Measurements from ENCODE around the gene BCAP31. TPM values are rescaled to one million over a fixed set of nuclear protein-coding genes. Genes with fewer than 3 reads are reported as not detected.

Gene BCAP31
- total RNA-seq, 2 experiments from 2014 or later, result 42.1 to 43.1 TPM

- Mint-ChIP-seq H3K27me3 (no peaks in the 10 kb centered on the region), H3K9me3 (no peaks in the 10 kb centered on the region), H3K27ac (no peak overlapping the region), H3K4me1 (ENCODE audit: low read depth) (peaks cover 29% of the 10 kb centered on the region), H3K36me3 (ENCODE audit: low read depth) (peaks cover 16% of the 10 kb centered on the region), H3K4me3 (peak overlapping the region; percentile 70)
- intact Hi-C loops (cut with DNase I, micrococcal nuclease), result loop anchor here in 1 of 2 experiments (5.0 kb wide), 1 partner anchor 66 kb away; the partner anchor contains the start of genes IDH3G and SSR4
- peaks cover 53% of the 10 kb centered on the region for H3K4me1 ChIP-seq (ENCODE audit: insufficient read depth, low read length)
- CTCF ChIA-PET, result no interaction called here
- peaks cover 4% of the 10 kb centered on the region for H3K36me3 ChIP-seq (ENCODE audit: insufficient read depth, low read length)
- H3K27ac ChIP-seq (ENCODE audit: low read depth in 1 of 2, low read length in 2 of 2), result no peak overlapping the region
- H3K4me3 ChIP-seq (ENCODE audit: low read length), result peak overlapping the region; percentile 44
- no peak for TF ChIP-seq CTCF (IDR thresholded peaks at IDR 0.05)
- no peaks in the 10 kb centered on the region for H3K27me3 ChIP-seq (ENCODE audit: control insufficient read depth in 1 of 2, insufficient read depth in 2 of 2, low read length in 2 of 2)
- POLR2A ChIA-PET, result interaction anchor here (2.0 kb wide), 1 partner anchor 246 kb away, joined by 5 read pairs; the partner anchor contains the start of gene HCFC1
- no peaks in the 10 kb centered on the region for H3K9me3 ChIP-seq (ENCODE audit: control insufficient read depth in 1 of 2, insufficient read depth in 1 of 2, low read length in 2 of 2)
- ATAC-seq (ENCODE audit: poor library complexity) (no peak), DNase-seq (peak in 2 of 14 experiments; percentile 4 to 41)
These were observed 1.7 kb upstream of the BCAP31 start for GRCh38 chrX:153725832-153726285.

- peak in 4 of 14 experiments; percentile 19 to 61 (median 34) for DNase-seq
- H3K27me3 Mint-ChIP-seq, result no peaks in the 10 kb centered on the region
- intact Hi-C loops (cut with DNase I, micrococcal nuclease), result loop anchor here in 1 of 2 experiments (5.0 kb wide), 1 partner anchor 67 kb away; the partner anchor contains the start of genes IDH3G and SSR4
- ChIA-PET CTCF (no interaction called here), POLR2A (no interaction called here)
- ATAC-seq (ENCODE audit: poor library complexity), result no peak
- Histone ChIP-seq H3K36me3 (ENCODE audit: insufficient read depth, low read length) (peaks cover 9% of the 10 kb centered on the region), H3K9me3 (ENCODE audit: control insufficient read depth in 1 of 2, insufficient read depth in 1 of 2, low read length in 2 of 2) (no peaks in the 10 kb centered on the region), H3K4me3 (ENCODE audit: low read length) (peak overlapping the region; percentile 64), H3K27me3 (ENCODE audit: control insufficient read depth in 1 of 2, insufficient read depth in 2 of 2, low read length in 2 of 2) (no peaks in the 10 kb centered on the region), H3K27ac (ENCODE audit: low read depth in 1 of 2, low read length in 2 of 2) (peak overlapping the region; percentile 68 to 72), H3K4me1 (ENCODE audit: insufficient read depth, low read length) (peaks cover 56% of the 10 kb centered on the region)
- H3K4me1 Mint-ChIP-seq (ENCODE audit: low read depth), result peaks cover 26% of the 10 kb centered on the region
- H3K4me3 Mint-ChIP-seq, result no peak overlapping the region
- no peak overlapping the region for H3K27ac Mint-ChIP-seq
- TF ChIP-seq CTCF (IDR thresholded peaks at IDR 0.05), result no peak
- H3K9me3 Mint-ChIP-seq, result no peaks in the 10 kb centered on the region
- peaks cover 12% of the 10 kb centered on the region for H3K36me3 Mint-ChIP-seq (ENCODE audit: low read depth)
These were observed 1.0 kb upstream of the BCAP31 start for GRCh38 chrX:153725039-153725831.

GRCh38 chrX:153723351-153724251 is 586 bp downstream of the BCAP31 start:
- Histone ChIP-seq H3K36me3 (ENCODE audit: insufficient read depth, low read length) (peaks cover 23% of the 10 kb centered on the region), H3K27ac (ENCODE audit: low read depth in 1 of 2, low read length in 2 of 2) (peak overlapping the region; percentile 39 to 44), H3K4me1 (ENCODE audit: insufficient read depth, low read length) (peaks cover 61% of the 10 kb centered on the region), H3K9me3 (ENCODE audit: control insufficient read depth in 1 of 2, insufficient read depth in 1 of 2, low read length in 2 of 2) (no peaks in the 10 kb centered on the region), H3K4me3 (ENCODE audit: low read length) (peak overlapping the region; percentile 68), H3K27me3 (ENCODE audit: control insufficient read depth in 1 of 2, insufficient read depth in 2 of 2, low read length in 2 of 2) (no peaks in the 10 kb centered on the region)
- peaks cover 31% of the 10 kb centered on the region for H3K4me1 Mint-ChIP-seq (ENCODE audit: low read depth)
- TF ChIP-seq CTCF (IDR thresholded peaks at IDR 0.05), result no peak
- peak overlapping the region; percentile 84 for H3K27ac Mint-ChIP-seq
- intact Hi-C loops (cut with DNase I, micrococcal nuclease), result loop anchor here in 1 of 2 experiments (5.0 kb wide), 1 partner anchor 121 kb away; no protein-coding TSS in a partner anchor
- no peaks in the 10 kb centered on the region for H3K27me3 Mint-ChIP-seq
- ATAC-seq (ENCODE audit: poor library complexity) (peak; percentile 27), DNase-seq (peak in 10 of 14 experiments; percentile 29 to 82 (median 48))
- ChIA-PET CTCF (interaction anchor here (0.7 to 0.8 kb wide), 2 partner anchors 11 to 687 kb away, joined by 3 to 5 read pairs; no protein-coding TSS in a partner anchor), POLR2A (interaction anchor here (0.6 to 1.0 kb wide), 3 partner anchors 25 to 258 kb away, joined by 3 read pairs; partner anchors contain the start of genes IDH3G and SSR4)
- peaks cover 28% of the 10 kb centered on the region for H3K36me3 Mint-ChIP-seq (ENCODE audit: low read depth)
- peak overlapping the region; percentile 91 for H3K4me3 Mint-ChIP-seq
- H3K9me3 Mint-ChIP-seq, result no peaks in the 10 kb centered on the region
